IPS-20b (cell line): ENCODE results near the gene SSTR5.

Experiments
- H3K27ac ChIP-seq: one replicate; pipeline ENCODE4 v1.5.1; 2013; ENCODE audit warnings: low read length
- H3K27me3 ChIP-seq: 2 replicates; pipeline ENCODE4 v1.6.1; 2013; ENCODE audit warnings: mild to moderate bottlenecking, low read length, inconsistent platforms; ENCODE audit not compliant: insufficient read depth
- H3K36me3 ChIP-seq: 2 replicates; pipeline ENCODE4 v1.6.1; 2013; ENCODE audit warnings: low read depth, mild to moderate bottlenecking, inconsistent platforms, low read length, moderate library complexity; ENCODE audit not compliant: insufficient read depth
- H3K4me1 ChIP-seq: 2 replicates; pipeline ENCODE4 v1.6.1; 2013; ENCODE audit warnings: mild to moderate bottlenecking, control low read depth, inconsistent platforms, low read length, moderate library complexity; ENCODE audit not compliant: insufficient read depth
- H3K4me3 ChIP-seq: 2 replicates; pipeline ENCODE4 v1.5.1; 2013; ENCODE audit warnings: mild to moderate bottlenecking, low read length, inconsistent platforms
- H3K9ac ChIP-seq: 2 replicates; pipeline ENCODE4 v1.6.1; 2013; ENCODE audit warnings: low read depth, mild to moderate bottlenecking, inconsistent platforms, low read length, moderate library complexity
- H3K9me3 ChIP-seq: 2 replicates; pipeline ENCODE4 v1.6.1; 2013; ENCODE audit warnings: mild to moderate bottlenecking, low read depth, low read length, inconsistent platforms; ENCODE audit not compliant: insufficient read depth

SSTR5 gene

GRCh38 chr16:1070864-1071408 lies 1.6 kb upstream of the SSTR5 start:
- no peaks in the 10 kb centered on the region for H3K9me3 ChIP-seq
- no peak overlapping the region for H3K9ac ChIP-seq
- H3K4me3 ChIP-seq = no peak overlapping the region
- H3K36me3 ChIP-seq = no peaks in the 10 kb centered on the region
- peaks cover 24% of the 10 kb centered on the region for H3K27me3 ChIP-seq
- no peaks in the 10 kb centered on the region for H3K4me1 ChIP-seq
- H3K27ac ChIP-seq = no peak overlapping the region

- no peak overlapping the region for H3K9ac ChIP-seq
- H3K36me3 ChIP-seq = no peaks in the 10 kb centered on the region
- H3K27me3 ChIP-seq = peaks cover 24% of the 10 kb centered on the region
- H3K9me3 ChIP-seq = no peaks in the 10 kb centered on the region
- H3K4me3 ChIP-seq = no peak overlapping the region
- no peak overlapping the region for H3K27ac ChIP-seq
- H3K4me1 ChIP-seq = no peaks in the 10 kb centered on the region
Measured at GRCh38 chr16:1071561-1072225, 854 bp upstream of the SSTR5 start.

DNA sequence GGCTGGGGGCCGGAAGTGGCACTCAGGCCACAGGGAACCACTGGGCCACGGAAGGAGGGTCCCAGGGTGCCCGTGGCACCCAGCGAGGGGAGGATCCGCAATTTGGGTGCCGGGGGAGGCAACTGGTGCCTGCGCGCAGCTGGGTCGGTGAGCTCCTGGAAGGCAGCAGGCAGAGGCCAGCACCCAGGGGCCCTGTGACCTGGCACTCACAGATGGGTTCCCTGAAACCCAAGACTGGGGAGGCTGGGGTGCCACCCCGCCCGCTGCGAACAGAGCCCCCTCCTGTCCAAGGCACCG lies 663 bp downstream of the SSTR5 start:
- Histone ChIP-seq H3K27me3 (peaks cover 24% of the 10 kb centered on the region), H3K4me3 (no peak overlapping the region), H3K4me1 (no peaks in the 10 kb centered on the region), H3K9ac (no peak overlapping the region), H3K9me3 (no peaks in the 10 kb centered on the region), H3K27ac (no peak overlapping the region), H3K36me3 (no peaks in the 10 kb centered on the region)

GRCh38 chr16:1073566-1074378 lies 1.2 kb downstream of the SSTR5 start:
- Histone ChIP-seq H3K27ac (no peak overlapping the region), H3K27me3 (peaks cover 24% of the 10 kb centered on the region), H3K36me3 (no peaks in the 10 kb centered on the region), H3K4me3 (no peak overlapping the region), H3K4me1 (no peaks in the 10 kb centered on the region), H3K9ac (no peak overlapping the region), H3K9me3 (no peaks in the 10 kb centered on the region)

- H3K9me3 ChIP-seq = no peaks in the 10 kb centered on the region
- no peak overlapping the region for H3K27ac ChIP-seq
- H3K27me3 ChIP-seq = peaks cover 24% of the 10 kb centered on the region
- no peaks in the 10 kb centered on the region for H3K36me3 ChIP-seq
- H3K4me3 ChIP-seq = no peak overlapping the region
- no peaks in the 10 kb centered on the region for H3K4me1 ChIP-seq
- no peak overlapping the region for H3K9ac ChIP-seq
Measured at GRCh38 chr16:1074379-1074649, 1.8 kb downstream of the SSTR5 start.

GRCh38 chr16:1075546-1075945 lies 3.0 kb downstream of the SSTR5 start:
- H3K9me3 ChIP-seq = no peaks in the 10 kb centered on the region
- H3K27ac ChIP-seq = no peak overlapping the region
- H3K27me3 ChIP-seq = peaks cover 24% of the 10 kb centered on the region
- H3K4me3 ChIP-seq = no peak overlapping the region
- H3K36me3 ChIP-seq = no peaks in the 10 kb centered on the region
- no peaks in the 10 kb centered on the region for H3K4me1 ChIP-seq
- no peak overlapping the region for H3K9ac ChIP-seq

DNA sequence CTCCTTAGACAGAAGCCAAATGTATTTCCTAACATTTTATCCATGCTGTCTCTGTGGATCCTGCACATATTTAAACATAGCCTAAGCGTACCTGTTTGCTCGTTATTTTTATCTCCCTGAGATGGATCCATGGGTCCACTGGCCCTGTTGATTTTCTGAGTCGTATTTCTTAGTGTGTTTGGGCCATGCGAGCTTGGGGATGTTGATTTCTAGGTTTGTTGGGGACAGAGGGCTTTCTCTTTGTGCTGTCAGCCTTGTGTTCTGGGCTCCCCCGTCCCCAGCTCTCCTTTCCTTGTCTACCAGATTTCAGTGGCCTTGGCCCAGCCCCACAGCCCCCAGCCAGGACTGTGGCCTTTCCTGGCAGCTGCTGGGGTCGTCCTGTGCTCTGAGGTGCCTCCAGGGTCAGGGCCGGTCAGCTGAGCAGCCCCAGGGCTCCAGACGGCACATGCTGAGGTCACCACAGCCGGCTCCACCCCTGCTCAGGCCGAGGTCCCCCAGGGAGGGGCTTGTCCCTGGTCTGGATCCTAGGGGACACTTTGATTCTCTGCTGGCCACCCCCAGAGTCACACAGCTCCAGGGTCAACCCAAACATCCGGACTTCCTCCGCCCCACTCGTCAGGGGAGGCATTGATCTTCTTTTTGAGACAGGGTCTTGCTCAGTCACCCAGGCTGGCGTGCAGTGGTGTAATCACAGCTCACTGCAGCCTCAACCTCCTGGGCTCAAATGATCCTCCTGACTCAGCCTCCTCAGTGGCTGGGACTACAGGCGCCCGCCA lies 4.4 kb downstream of the SSTR5 start:
- Histone ChIP-seq H3K9me3 (no peaks in the 10 kb centered on the region), H3K27me3 (peaks cover 17% of the 10 kb centered on the region), H3K4me1 (no peaks in the 10 kb centered on the region), H3K4me3 (no peak overlapping the region), H3K27ac (no peak overlapping the region), H3K9ac (no peak overlapping the region), H3K36me3 (no peaks in the 10 kb centered on the region)

DNA sequence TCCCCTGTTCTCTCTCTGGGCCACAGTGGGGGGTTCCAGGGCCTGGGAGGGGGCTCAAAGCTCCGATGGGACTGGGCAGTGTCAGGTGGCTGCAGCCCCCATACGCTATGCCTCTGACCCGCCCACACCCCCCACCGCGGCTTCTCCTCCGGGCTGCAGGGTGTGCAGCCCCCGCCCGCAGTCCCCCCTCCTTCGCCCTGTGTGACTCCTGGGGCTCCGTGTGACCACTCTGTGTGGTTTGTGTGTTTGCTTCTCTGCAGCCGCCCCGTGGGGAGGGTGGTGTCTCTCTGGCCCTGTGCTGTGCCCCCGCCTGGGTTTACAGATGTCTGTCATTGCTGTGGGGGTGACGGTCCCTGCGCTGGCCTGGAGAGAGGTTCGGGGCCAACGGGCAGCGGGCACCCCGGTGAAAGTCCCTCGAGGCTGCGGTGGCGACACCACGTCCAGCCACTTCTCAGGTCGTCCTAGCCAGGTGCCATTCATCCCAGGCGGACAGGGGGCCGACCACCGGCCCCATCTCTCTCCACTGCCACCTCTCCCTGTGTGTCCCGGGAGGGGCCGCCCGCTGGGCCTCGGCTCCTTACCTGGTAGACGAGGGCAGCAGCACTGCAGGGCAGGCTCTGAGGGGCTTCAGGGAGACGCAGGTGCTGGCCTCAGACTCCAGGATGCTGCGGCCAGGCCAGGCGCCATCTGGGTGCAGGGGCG lies 5.5 kb downstream of the SSTR5 start:
- no peak overlapping the region for H3K27ac ChIP-seq
- H3K4me1 ChIP-seq = no peaks in the 10 kb centered on the region
- no peaks in the 10 kb centered on the region for H3K36me3 ChIP-seq
- no peak overlapping the region for H3K4me3 ChIP-seq
- H3K9ac ChIP-seq = no peak overlapping the region
- H3K27me3 ChIP-seq = peaks cover 9% of the 10 kb centered on the region
- H3K9me3 ChIP-seq = no peaks in the 10 kb centered on the region

GRCh38 chr16:1078579-1079021 lies 6.1 kb downstream of the SSTR5 start:
- no peak overlapping the region for H3K9ac ChIP-seq
- no peaks in the 10 kb centered on the region for H3K9me3 ChIP-seq
- peaks cover 3% of the 10 kb centered on the region for H3K27me3 ChIP-seq
- H3K4me1 ChIP-seq = no peaks in the 10 kb centered on the region
- no peak overlapping the region for H3K4me3 ChIP-seq
- H3K27ac ChIP-seq = no peak overlapping the region
- H3K36me3 ChIP-seq = no peaks in the 10 kb centered on the region

DNA sequence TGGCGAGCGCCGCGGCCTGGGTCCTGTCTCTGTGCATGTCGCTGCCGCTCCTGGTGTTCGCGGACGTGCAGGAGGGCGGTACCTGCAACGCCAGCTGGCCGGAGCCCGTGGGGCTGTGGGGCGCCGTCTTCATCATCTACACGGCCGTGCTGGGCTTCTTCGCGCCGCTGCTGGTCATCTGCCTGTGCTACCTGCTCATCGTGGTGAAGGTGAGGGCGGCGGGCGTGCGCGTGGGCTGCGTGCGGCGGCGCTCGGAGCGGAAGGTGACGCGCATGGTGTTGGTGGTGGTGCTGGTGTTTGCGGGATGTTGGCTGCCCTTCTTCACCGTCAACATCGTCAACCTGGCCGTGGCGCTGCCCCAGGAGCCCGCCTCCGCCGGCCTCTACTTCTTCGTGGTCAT lies 6.8 kb downstream of the SSTR5 start:
- Histone ChIP-seq H3K36me3 (no peaks in the 10 kb centered on the region), H3K4me1 (no peaks in the 10 kb centered on the region), H3K27me3 (no peaks in the 10 kb centered on the region), H3K9ac (no peak overlapping the region), H3K4me3 (no peak overlapping the region), H3K27ac (no peak overlapping the region), H3K9me3 (no peaks in the 10 kb centered on the region)

GRCh38 chr16:1079786-1080525 lies 7.4 kb downstream of the SSTR5 start:
- no peak overlapping the region for H3K9ac ChIP-seq
- H3K4me1 ChIP-seq = no peaks in the 10 kb centered on the region
- H3K36me3 ChIP-seq = no peaks in the 10 kb centered on the region
- H3K27ac ChIP-seq = no peak overlapping the region
- no peak overlapping the region for H3K4me3 ChIP-seq
- no peaks in the 10 kb centered on the region for H3K27me3 ChIP-seq
- peaks cover 3% of the 10 kb centered on the region; the same call in 1 of the 2 replicates for H3K9me3 ChIP-seq
